Measurements from ENCODE around the gene GPRASP1. TPM values are rescaled to one million over a fixed set of nuclear protein-coding genes. Genes with fewer than 3 reads are reported as not detected.
A peak's percentile ranks its signal among the peaks of the same experiment; 100 is the strongest.
"Not testable (repeated sequence)": the region's sequence is repeated elsewhere in the genome, so short reads cannot be mapped to it uniquely, and the experiment has no call there.

GPRASP1 gene
- total RNA-seq, 1 donor, result 2.9 TPM

GRCh38 chrX:102652031-102652688 is 877 bp downstream of the GPRASP1 start:
- Histone ChIP-seq H2AFZ (ENCODE audit: low read length) (no peak overlapping the region), H3K4me3 (ENCODE audit: insufficient read depth, low read length) (peak overlapping the region; percentile 72), H4K20me1 (ENCODE audit: insufficient read depth, low read length) (no peaks in the 10 kb centered on the region), H3K27me3 (ENCODE audit: insufficient read depth, low read length) (no peaks in the 10 kb centered on the region), H3K27ac (ENCODE audit: low read depth, low read length) (no peak overlapping the region), H3K4me1 (ENCODE audit: insufficient read depth, low read length) (peaks cover 4% of the 10 kb centered on the region), H3K9me3 (ENCODE audit: low read depth, low read length) (no peaks in the 10 kb centered on the region), H3K36me3 (ENCODE audit: insufficient read depth, low read length) (no peaks in the 10 kb centered on the region), H3K4me2 (ENCODE audit: insufficient read depth, low read length) (peak overlapping the region; percentile 83), H3K79me2 (ENCODE audit: insufficient read depth, low read length) (no peaks in the 10 kb centered on the region)
- peak; percentile 57 for TF ChIP-seq CTCF (IDR thresholded peaks at IDR 0.05; ENCODE audit: extremely low read depth, low read depth, low read length)
- DNase-seq (ENCODE audit: insufficient read length, low spot score, missing footprints), result peak; percentile 54

- Histone ChIP-seq H3K4me3 (ENCODE audit: insufficient read depth, low read length) (no peak overlapping the region), H3K27ac (ENCODE audit: low read depth, low read length) (no peak overlapping the region), H4K20me1 (ENCODE audit: insufficient read depth, low read length) (no peaks in the 10 kb centered on the region), H2AFZ (ENCODE audit: low read length) (no peak overlapping the region), H3K79me2 (ENCODE audit: insufficient read depth, low read length) (no peaks in the 10 kb centered on the region), H3K9me3 (ENCODE audit: low read depth, low read length) (no peaks in the 10 kb centered on the region), H3K4me1 (ENCODE audit: insufficient read depth, low read length) (peaks cover 4% of the 10 kb centered on the region), H3K36me3 (ENCODE audit: insufficient read depth, low read length) (no peaks in the 10 kb centered on the region), H3K4me2 (ENCODE audit: insufficient read depth, low read length) (no peak overlapping the region), H3K27me3 (ENCODE audit: insufficient read depth, low read length) (no peaks in the 10 kb centered on the region)
- no peak for DNase-seq (ENCODE audit: insufficient read length, low spot score, missing footprints)
- no peak for TF ChIP-seq CTCF (IDR thresholded peaks at IDR 0.05; ENCODE audit: extremely low read depth, low read depth, low read length)
Observed at GRCh38 chrX:102654696-102655095, 3.4 kb downstream of the GPRASP1 start.

GRCh38 chrX:102658556-102658955 is 7.3 kb downstream of the GPRASP1 start:
- Histone ChIP-seq H4K20me1 (ENCODE audit: insufficient read depth, low read length) (no peaks in the 10 kb centered on the region), H3K79me2 (ENCODE audit: insufficient read depth, low read length) (no peaks in the 10 kb centered on the region), H3K27ac (ENCODE audit: low read depth, low read length) (no peak overlapping the region), H2AFZ (ENCODE audit: low read length) (no peak overlapping the region), H3K4me1 (ENCODE audit: insufficient read depth, low read length) (no peaks in the 10 kb centered on the region), H3K9me3 (ENCODE audit: low read depth, low read length) (no peaks in the 10 kb centered on the region), H3K36me3 (ENCODE audit: insufficient read depth, low read length) (no peaks in the 10 kb centered on the region), H3K4me3 (ENCODE audit: insufficient read depth, low read length) (no peak overlapping the region), H3K4me2 (ENCODE audit: insufficient read depth, low read length) (no peak overlapping the region), H3K27me3 (ENCODE audit: insufficient read depth, low read length) (no peaks in the 10 kb centered on the region)
- DNase-seq (ENCODE audit: insufficient read length, low spot score, missing footprints), result no peak
- no peak for TF ChIP-seq CTCF (IDR thresholded peaks at IDR 0.05; ENCODE audit: extremely low read depth, low read depth, low read length)

GRCh38 chrX:102659790-102660757 is 8.8 kb downstream of the GPRASP1 start:
- Histone ChIP-seq H3K36me3 (ENCODE audit: insufficient read depth, low read length) (no peaks in the 10 kb centered on the region), H3K9me3 (ENCODE audit: low read depth, low read length) (no peaks in the 10 kb centered on the region), H3K4me1 (ENCODE audit: insufficient read depth, low read length) (no peaks in the 10 kb centered on the region), H4K20me1 (ENCODE audit: insufficient read depth, low read length) (no peaks in the 10 kb centered on the region), H3K27ac (ENCODE audit: low read depth, low read length) (peak overlapping the region; percentile 39), H3K4me3 (ENCODE audit: insufficient read depth, low read length) (peak overlapping the region; percentile 70), H2AFZ (ENCODE audit: low read length) (peak overlapping the region; percentile 79), H3K79me2 (ENCODE audit: insufficient read depth, low read length) (no peaks in the 10 kb centered on the region), H3K27me3 (ENCODE audit: insufficient read depth, low read length) (no peaks in the 10 kb centered on the region), H3K4me2 (ENCODE audit: insufficient read depth, low read length) (peak overlapping the region; percentile 86)
- DNase-seq (ENCODE audit: insufficient read length, low spot score, missing footprints), result peak; percentile 74
- TF ChIP-seq CTCF (IDR thresholded peaks at IDR 0.05; ENCODE audit: extremely low read depth, low read depth, low read length), result no peak

GRCh38 chrX:102663820-102664219 is 12.5 kb downstream of the GPRASP1 start:
- H4K20me1 ChIP-seq (ENCODE audit: insufficient read depth, low read length); H3K27me3 ChIP-seq (ENCODE audit: insufficient read depth, low read length); H3K79me2 ChIP-seq (ENCODE audit: insufficient read depth, low read length); H3K4me3 ChIP-seq (ENCODE audit: insufficient read depth, low read length); H3K9me3 ChIP-seq (ENCODE audit: low read depth, low read length); H3K4me1 ChIP-seq (ENCODE audit: insufficient read depth, low read length); H3K36me3 ChIP-seq (ENCODE audit: insufficient read depth, low read length); H3K4me2 ChIP-seq (ENCODE audit: insufficient read depth, low read length); H3K27ac ChIP-seq (ENCODE audit: low read depth, low read length); DNase-seq (ENCODE audit: insufficient read length, low spot score, missing footprints); H2AFZ ChIP-seq (ENCODE audit: low read length): not testable (repeated sequence)

Data from osteoblast (primary cell).